ENCODE data around the gene CLN6.

The CLN6 gene

DNA sequence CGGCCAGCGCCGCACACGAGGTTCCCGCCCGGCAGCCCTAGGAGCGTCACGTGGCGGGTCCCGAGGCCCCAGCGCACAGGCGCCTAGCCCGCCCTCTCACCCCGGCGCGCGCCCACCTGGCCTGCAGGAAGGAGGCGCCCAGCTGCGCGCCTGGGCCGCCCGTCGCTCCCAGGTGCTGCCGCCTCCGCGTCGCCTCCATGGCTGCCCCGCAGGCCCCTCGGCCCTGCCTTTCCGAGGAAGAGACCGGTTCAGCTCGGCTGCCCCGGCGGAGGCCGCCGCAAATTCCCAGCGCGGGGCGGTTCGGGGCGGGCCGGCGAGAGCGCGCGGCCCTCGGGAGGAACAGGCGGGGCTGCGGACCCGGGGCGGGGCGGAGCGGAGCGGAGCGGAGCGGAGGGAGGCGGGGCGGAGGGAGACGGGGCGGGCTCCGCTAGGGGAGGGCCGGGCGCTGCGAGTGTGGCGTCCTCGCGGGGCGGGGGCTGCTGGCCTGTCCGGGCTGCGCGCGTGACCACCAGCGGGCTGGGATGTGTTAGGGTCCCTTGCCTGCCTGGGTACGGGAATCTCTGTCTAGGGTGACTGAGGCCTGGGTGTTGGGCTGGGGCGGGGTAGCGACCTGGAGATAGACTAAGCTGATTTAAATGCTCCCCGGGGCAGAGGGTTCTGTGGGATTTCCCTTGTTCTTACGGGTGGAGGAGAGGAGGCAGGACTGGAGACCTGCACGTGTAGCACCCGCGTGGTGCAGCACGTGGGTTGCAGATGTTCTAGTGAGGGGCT, at the start of gene CLN6:
TSS of gene CLN6 (minus strand) at position 343 of the 771 bp plus-strand sequence. CDS start at position 199, 144 bp downstream.
- peak; percentile 93 for DNase-seq (ENCODE audit: low spot score)

DNA sequence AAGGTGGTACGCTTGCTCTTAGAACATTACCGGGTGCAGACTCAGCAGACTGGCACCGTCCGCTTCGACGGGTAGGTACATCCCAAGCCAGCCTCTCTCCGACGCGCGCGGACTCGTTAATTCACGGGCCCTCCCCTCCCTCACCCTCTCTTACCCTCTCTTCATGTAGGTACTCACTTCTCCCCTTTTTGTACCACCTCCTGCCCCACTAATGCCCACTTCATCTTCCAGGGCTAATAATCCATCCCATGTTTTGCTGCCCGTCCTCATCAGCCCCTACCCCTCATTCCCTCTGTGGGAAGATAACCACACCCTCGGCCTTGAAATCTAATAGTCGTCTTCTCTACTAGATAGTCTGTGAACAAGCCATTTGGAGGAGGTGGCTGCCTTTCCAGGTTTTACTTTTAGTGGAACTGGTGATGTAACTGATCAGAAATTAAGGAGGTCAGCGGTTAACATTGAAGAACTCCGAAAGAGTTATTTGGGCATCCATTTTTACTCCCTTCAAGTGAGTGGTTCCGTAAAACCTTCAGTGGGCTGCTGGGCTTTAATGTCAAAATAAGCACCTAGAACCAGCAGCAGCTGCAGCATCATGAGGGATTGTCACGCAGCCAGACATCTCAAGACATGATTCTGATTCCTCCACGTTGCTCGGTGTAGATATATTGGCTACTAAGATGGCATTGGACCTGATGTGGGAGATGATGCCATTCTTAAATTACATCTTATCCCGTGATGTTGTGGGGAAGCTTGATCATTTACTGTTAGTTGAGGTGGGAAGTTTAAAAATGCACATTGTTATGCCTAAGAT, 49.3 kb upstream of the CLN6 start:
- DNase-seq (ENCODE audit: low spot score), result peak; percentile 39

DNA sequence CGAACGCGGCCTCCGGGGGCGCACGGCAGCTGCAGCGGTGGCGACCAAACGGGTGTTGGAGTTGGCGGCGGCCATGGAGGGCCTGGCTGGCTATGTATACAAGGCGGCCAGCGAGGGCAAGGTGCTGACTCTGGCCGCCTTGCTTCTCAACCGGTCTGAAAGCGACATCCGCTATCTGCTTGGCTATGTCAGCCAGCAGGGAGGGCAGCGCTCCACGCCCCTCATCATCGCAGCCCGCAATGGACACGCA, 48.7 kb upstream of the CLN6 start:
- no peak for DNase-seq (ENCODE audit: low spot score)

DNA sequence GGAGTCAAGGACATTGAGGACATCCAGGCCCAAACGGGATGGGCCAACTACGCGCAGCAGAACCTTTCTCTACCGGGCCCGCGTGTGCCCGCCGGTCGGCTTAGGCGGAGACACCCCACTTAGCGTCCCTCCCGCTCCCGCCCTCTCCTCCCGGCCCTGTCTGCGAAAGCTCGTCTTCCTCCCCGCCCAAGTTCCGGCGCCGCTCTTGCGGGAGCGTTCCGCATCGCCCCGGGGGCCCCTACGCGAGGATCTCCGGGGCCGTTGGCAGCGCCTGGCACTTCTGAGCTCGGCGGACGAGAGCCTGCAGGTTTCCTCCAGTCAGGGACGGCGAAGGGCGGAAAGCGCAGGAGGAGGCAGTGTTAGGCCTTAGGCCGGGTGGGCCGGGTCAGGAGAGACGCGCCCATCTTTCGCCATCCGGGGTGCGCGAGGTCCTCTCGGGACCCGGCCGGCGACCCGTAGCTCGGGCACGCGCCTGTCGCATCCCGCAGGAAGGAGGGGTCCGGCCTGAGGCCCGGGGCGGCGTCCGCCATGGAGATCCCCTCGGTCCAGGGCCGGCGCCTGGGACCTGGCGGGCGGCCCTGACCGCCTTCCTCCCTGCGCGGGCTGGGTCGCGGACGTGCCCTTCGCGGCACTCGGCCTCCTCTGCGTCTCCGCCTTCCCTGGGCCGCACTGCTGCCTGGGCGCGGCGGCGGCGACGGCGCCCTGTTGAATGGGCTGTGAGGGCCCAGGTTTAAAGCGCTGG, 48.2 kb upstream of the CLN6 start, which contains the start of gene FEM1B:
TSS of gene FEM1B (plus strand) at position 143 of the 742 bp plus-strand sequence. CDS start 673 bp downstream, outside the sequence.
- peak; percentile 89 for DNase-seq (ENCODE audit: low spot score)

DNA sequence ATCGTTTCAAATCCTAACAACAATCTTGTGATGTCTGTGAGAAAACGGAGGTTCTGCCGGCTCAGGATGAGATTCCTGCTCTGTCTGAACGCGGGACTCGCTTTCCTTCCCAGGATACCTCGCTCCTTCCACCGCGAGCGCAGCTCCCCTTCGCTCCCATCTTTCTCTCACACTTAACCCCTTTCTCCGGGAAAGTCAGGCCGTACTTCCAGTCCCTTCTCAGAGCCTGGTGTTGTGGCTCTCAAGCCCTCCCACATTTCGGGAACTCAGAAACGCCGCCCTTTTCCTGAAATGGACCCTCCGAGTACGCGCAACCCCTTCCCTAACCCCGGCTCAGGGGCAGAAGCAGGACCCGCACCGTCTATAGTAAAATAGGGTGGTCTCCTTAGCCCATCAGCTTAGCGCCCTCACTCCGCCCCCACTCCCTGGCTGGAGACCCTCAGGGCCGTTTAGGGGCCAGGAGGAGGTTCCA, 47.6 kb upstream of the CLN6 start:
- DNase-seq (ENCODE audit: low spot score), result no peak

DNA sequence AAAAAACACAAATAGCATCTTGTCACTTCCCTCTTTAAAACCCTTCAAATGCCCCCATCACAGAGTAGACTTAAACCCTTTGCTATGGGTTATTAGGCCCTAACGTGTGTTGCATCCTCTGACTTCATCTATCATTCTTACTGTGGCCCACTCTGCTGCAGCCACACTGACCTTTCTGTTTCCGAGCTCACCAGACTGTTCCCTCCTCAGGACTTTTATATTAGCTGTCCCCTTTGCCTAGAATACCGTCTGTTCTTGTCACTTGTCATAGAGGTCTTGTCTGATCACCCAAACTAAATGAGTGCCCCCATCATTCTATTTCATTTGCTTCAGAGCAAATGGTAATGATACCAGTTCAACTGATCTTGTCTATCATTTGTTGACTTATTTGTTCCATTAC, 47.1 kb upstream of the CLN6 start:
- no peak for DNase-seq (ENCODE audit: low spot score)

DNA sequence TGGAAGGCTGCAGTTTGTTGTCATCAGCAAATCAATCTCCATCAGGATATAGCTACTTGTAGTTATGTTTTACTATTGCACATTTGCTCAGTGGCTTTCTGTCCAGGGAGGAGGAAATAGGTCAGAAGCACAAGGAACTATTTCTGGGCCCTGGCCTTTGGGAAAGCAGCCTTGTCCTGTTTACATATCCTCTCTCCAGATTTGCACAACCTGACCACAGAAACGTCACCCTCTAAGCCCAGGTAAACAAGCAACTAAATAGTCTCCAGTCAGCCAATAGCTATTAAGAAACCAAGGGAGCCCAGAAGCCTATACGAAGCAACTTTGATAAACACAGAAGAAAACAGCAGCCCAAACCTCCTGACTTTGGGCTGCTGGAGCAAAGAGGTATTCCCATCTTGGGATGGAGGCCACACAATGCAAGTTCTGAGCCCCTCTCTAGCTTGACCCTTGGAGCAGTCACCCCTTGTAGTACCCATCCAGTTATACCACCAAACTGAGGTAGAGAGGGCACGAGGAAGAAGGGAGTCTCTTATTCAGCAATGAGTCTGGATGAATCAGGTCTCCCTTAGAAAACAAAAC, 45.7 kb upstream of the CLN6 start:
- DNase-seq (ENCODE audit: low spot score), result peak; percentile 57

DNA sequence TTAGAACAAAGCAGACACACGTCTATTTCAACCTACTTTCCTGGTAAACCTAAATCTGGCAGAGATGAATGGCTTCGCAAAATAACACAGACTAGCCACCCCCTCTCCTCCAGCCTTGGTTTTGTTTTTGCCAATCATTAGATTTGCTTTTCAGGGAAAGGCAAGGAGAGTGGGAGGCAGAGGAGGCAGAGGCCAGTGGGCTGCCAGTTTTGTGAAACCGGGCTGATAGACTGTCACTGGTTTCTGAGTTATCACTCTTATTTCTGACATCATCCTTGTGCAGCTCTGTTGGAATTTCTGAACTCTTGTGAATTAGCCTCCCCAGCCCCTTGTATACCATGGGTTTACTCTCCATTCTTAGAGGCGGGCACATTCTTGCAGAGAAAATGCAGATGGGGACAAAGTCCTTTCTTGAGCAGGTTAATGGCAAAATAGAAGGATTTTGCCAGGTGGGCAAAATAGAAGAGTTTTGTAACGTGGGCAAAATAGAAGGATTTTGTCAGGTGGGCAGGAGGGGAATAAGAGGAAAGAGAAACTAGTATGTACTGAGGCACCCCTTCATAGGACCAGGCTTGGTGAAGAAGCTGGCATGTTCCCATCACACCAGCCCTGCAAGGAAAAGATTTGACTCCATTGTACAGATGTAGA, 44.8 kb upstream of the CLN6 start:
- DNase-seq (ENCODE audit: low spot score), result no peak

DNA sequence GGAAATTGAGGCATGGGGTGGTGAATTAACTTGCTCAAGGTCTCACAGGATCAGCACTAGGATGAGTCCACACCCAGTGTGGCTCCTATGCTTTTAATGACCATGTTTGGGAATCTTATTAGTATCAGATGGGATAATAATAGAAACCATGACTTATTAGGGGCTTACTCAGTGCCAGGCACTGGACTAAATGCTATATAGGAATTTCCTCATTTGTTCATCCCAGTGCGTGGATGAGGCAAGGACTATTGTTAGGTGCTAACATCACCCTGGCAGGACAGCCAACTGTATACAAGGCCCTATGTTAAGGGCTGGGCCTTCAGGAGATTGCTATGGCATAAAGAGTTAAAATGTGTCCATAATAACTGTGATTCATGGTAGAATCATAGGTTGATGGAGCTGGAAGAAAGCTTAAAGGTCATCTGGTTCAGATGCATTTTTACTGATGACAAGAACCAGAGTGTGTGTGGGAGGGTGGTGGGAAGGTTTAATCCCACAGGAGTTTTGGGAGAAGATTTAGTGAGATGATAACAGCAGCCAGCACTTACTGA, 43.3 kb upstream of the CLN6 start:
- no peak for DNase-seq (ENCODE audit: low spot score)

DNA sequence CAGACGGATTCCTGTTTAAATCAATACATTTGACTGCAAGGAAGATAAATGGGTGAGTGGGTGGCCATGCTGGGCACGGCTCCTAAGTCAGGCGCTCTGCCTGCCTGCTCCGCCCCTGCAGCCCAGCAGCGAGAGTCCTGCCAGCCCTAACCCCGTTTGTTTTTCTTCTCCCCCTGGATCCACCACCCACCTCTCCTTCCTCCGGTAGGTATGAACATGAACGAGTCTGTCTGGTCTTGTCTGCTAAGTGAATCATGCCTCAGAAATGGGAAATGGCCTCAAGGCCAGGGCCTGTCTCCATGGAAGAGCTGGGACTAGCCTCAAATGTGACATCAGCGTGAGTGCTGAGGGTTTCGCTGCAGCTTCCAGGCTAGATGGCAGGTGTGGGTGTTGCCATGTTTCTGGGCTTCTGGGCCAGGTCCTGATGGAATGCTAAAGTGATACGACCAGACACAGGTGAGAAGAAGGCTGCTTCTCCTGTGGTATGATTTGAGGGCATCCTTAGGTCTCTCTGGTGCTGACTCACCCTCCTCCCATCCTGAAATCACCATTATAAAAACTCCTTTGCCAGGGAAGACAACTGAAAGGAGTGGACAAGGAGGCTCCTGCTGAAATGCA, 42.4 kb upstream of the CLN6 start:
- no peak for DNase-seq (ENCODE audit: low spot score)

DNA sequence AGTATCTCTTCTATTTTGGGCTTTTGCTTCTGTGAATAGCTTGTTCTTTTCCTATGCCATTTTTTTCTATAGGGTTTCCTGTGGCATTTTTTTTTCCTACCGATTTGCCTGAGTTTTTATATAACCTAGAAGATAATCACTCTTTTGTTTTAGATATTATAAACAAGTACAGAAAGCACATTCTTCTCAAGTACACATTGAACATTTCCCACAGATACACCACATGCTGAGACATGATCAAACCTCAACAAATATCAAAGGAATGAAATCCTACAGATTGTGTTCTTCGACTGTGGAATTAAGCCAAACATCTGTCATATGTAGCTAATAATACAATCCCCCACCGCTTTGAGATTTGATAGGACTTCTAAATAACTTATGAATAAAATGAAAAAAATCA, 38.9 kb upstream of the CLN6 start:
- no peak for DNase-seq (ENCODE audit: low spot score)

DNA sequence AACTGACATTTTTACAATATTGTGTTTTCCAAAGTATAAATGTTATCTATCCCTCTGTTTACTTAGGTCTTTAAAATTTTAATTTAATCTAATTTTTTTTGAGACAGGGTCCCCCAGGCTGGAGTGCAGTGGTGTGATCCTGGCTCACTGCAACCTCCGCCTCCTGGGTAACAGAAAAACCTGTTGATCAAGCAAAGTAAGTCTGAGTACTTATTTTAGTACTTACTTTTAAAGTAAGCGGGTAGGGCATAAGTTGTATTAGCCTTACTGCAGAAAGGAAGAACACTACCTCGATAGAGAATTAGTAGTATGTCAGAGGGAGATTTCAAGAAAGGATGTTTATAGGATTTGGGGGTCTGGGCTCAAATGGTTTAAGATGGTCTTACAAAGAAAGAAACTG, 36.1 kb upstream of the CLN6 start:
- DNase-seq (ENCODE audit: low spot score), result no peak

DNA sequence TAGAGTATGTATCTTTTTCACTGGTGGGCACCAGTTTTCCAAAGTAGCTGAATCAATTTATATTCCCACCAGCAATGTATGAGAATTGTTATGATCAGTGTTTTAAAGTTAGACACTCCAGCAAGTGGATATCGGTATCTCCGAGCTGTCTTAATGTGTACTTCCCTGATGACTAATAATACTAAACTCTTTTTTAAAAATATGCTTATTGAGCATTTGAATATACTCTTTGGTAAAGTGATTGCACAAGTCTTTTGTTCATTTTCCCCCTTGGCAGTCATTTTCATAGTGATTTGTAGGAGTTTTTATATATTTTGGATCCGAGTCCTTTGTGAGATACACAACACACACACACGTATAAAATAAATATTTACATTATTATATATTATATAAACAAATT, 35.6 kb upstream of the CLN6 start:
- no peak for DNase-seq (ENCODE audit: low spot score)

DNA sequence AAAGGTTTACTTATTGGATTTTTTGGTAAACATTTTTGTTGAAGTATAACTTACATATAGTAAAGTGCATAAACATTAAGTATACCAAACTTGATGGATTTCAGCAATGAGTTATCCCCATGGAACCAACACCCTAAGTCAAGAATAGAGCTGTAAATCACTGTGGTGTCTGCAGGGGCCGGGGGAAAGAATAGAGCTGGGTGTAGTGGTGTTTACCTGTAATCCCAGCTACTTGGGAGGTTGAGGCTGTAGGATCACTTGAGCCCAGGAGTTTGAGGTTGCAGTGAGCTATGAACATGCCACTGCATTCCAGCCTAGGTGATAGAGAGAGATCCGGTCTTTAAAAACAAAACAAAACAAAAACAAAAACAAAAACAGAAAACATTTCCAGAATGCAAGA, 34.8 kb upstream of the CLN6 start:
- no peak for DNase-seq (ENCODE audit: low spot score)

DNA sequence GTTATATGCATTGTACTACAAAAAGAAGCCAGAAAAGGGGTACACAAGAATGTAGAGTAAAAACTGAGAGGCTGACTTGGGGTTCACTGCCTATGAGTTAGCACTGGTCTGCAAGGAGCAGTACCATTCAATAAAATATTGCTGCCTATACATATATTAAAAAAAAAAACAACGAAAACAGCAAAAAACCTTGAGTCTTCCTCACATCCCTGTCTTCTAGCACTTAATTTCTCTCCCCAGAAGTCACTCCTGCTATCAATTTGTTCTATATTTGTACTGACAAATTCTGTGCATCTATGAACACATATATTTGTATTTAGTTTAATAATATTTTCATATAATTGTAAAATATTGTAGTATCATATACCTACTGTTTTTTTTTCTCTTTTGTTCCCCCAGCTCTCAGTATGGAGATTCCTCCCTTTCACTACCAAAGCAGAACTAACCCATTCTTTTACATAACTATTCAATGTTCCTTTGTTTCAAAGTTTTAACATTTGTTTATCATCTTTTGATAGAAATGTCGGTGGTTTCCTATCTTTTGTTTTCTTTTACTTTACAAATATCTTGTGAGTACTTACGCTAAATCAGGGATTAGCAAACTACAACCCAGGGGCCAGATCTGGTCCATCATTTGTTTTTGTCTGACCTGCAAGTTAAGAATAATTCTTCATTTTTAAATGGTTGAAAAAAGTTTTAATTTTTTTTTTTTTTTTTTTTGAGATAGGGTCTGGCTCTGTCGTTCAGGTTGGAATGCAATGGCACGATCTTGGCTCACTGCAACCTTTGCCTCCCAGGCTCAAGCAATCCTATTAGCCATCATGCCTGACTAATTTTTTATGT, 33.2 kb upstream of the CLN6 start:
- DNase-seq (ENCODE audit: low spot score), result no peak

DNA sequence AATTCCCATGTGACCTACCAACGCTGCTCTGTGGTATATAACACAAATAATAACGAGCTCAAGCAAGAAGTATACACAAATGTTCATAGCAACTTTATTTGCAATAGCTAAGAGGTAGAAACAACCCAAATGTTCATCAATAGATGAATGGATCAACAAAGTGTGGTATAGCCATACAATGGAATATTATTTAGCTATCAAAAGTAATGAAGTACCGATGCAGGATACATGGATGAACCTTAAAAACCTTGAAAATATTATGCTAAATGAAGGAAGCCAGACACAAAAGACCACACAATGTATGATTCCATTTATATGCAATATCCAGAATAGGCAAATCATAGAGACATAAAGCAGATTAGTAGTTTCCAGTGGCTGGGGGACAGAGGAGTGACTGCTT, 32.5 kb upstream of the CLN6 start:
- no peak for DNase-seq (ENCODE audit: low spot score)

DNA sequence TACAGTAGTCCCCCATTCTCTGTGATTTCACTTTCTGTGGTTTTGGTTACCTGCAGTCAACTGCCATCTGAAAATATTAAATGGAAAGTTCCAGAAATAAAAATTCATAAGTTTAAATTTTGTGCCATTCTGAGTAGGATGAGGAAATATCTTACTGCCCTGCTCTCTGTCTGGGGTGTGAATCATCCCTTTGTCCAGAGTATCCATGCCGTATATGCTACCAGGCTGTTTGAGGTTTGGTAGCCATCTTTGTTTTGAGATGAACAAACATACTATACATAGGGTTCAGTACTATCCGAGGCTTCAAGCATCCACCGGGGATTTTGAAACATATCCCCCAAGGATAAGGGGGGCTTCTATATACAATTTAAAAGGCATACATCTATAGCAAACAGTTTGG, 31.7 kb upstream of the CLN6 start:
- DNase-seq (ENCODE audit: low spot score), result no peak

DNA sequence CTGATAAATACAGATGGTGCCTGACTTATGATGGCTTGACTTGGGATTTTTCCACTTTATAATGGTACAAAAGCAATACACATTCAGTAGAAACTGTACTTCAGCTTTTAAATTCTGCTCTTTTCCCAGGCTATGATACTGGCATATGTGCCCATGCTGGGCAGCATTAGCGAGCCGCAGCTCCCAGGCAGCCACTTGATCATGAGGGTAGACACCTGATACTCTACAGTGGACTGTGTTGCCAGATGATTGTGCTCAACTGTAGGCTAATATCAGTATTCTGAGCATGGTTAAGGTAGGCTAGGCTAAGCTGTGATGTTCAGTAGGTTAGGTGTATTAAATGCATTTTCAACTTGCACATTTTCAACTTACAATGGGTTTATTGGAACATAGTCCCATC, 30.4 kb upstream of the CLN6 start:
- DNase-seq (ENCODE audit: low spot score), result no peak

DNA sequence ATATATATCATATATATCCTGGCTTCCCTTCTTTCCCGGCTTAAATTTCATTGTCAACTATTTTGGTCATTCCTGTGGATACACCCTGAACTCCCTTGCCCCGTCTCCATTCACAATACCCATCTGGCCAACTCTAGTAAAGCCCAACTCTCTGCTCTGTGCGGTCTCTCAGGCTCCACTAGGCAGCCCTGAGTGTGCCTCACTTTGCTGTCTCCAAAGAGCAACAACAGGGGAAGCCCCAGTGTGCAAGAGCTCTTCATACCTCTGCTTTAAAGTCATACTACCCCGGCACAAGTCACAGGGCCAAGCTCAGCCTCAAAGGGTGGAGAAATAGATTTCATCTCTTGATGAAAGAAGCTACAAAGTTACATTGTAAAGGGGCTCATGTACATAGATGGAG, 29.2 kb upstream of the CLN6 start:
- no peak for DNase-seq (ENCODE audit: low spot score)
